Peyer's patch (tissue), 4 donors: ENCODE results near the gene ZNF132. TPM values are rescaled to one million over a fixed set of nuclear protein-coding genes. Genes with fewer than 3 reads are reported as not detected.
"Not testable (repeated sequence)": the region's sequence is repeated elsewhere in the genome, so short reads cannot be mapped to it uniquely, and the experiment has no call there.

ENCODE experiments used
- DNase-seq, 3 donors: peaks; one replicate each; pipeline ENCODE4 v3.0.0-alpha.2; 2017 to 2019
- H3K27ac ChIP-seq, 4 donors: fragments of 200-600 bp; sonication (generic); one replicate each; pipeline ENCODE4 v1.5.1; 2016 to 2019
- H3K27me3 ChIP-seq, 2 donors: fragments of 200-600 bp; sonication (generic); one replicate each; pipeline ENCODE4 v1.5.1; 2019
- H3K36me3 ChIP-seq, 3 donors: fragments of 200-600 bp; sonication (generic); one replicate each; pipeline ENCODE4 v1.5.1; 2016 to 2019
- H3K4me1 ChIP-seq, 4 donors: fragments of 200-600 bp; sonication (generic); one replicate each; pipeline ENCODE4 v1.5.1; 2016 to 2019
- H3K4me3 ChIP-seq, 4 donors: fragments of 200-600 bp; sonication (generic); 1 replicate in 3 of 4; 2 replicates in 1 of 4; pipeline ENCODE4 v1.5.1; 2016 to 2019; ENCODE audit warnings: mild to moderate bottlenecking in 1 of 4
- H3K9me3 ChIP-seq, 4 donors: fragments of 200-600 bp; sonication (generic); one replicate each; pipeline ENCODE4 v1.5.1; 2016 to 2019; ENCODE audit warnings: mild to moderate bottlenecking in 1 of 4
- CTCF ChIP-seq, 6 experiments: fragments of 450-650 bp in 4 of 6; fragments of 200-600 bp in 2 of 6; sonication (generic) in 1 of 6; IDR thresholded peaks; one replicate each; pipeline ENCODE4 v1.5.1; 2017 to 2019; ENCODE audit warnings: antibody characterized with exemption in 6 of 6, mild to moderate bottlenecking in 3 of 6, moderate library complexity in 1 of 6
- POLR2A ChIP-seq, 2 donors: fragments of 450-650 bp; IDR thresholded peaks; one replicate each; pipeline ENCODE4 v1.5.1; 2017; ENCODE audit warnings: antibody characterized with exemption in 2 of 2, mild to moderate bottlenecking in 2 of 2, moderate library complexity in 2 of 2
- total RNA-seq, 4 donors: library from RNA; depleted of rRNA; stranded (reverse); fragments of >200 nt; gene quantifications; one replicate each; pipeline ENCODE4 v1.1.0, GENCODE V29; 2016

ZNF132 gene
- total RNA-seq, 4 donors from 2014 or later: 3.9 to 12.4 (median 7.2) TPM

- no peaks in the 10 kb centered on the region for H3K9me3 ChIP-seq
- no peaks in the 10 kb centered on the region for H3K36me3 ChIP-seq
- peaks cover 0 to 20% (median 7%) of the 10 kb centered on the region in 4 donors for H3K4me1 ChIP-seq
- peak overlapping the region; percentile 54 to 100 (median 82) for H3K4me3 ChIP-seq
- H3K27ac ChIP-seq: peak overlapping the region; percentile 79 to 93 (median 84)
- no peaks in the 10 kb centered on the region for H3K27me3 ChIP-seq
- TF ChIP-seq CTCF (IDR thresholded peaks at IDR 0.05) (no peak), POLR2A (IDR thresholded peaks at IDR 0.05) (no peak)
- DNase-seq: no peak
Observed at GRCh38 chr19:58409010-58409790, 30.8 kb downstream of the ZNF132 start.

GRCh38 chr19:58408152-58409009 is 31.6 kb downstream of the ZNF132 start, which contains the start of gene ZNF584:
TSS of gene ZNF584 (plus strand) at chr19:58408649. CDS start at chr19:58409148, 499 bp downstream.
- TF ChIP-seq CTCF (IDR thresholded peaks at IDR 0.05) (peak in 2 of 6 experiments; percentile 12 to 20), POLR2A (IDR thresholded peaks at IDR 0.05) (peak; percentile 75 to 77)
- Histone ChIP-seq H3K27me3 (no peaks in the 10 kb centered on the region), H3K4me3 (peak within 1 kb of the TSS; percentile 54 to 100 (median 82)), H3K27ac (peak within 1 kb of the TSS; percentile 79 to 93 (median 84)), H3K9me3 (no peaks in the 10 kb centered on the region), H3K4me1 (peaks cover 0 to 24% (median 7%) of the 10 kb centered on the region in 4 donors), H3K36me3 (no peaks in the 10 kb centered on the region)
- DNase-seq: peak; percentile 93 to 97 (median 94)

GRCh38 chr19:58407658-58408151 is 32.2 kb downstream of the ZNF132 start:
- H3K27me3 ChIP-seq: no peaks in the 10 kb centered on the region
- H3K4me3 ChIP-seq: peak overlapping the region; percentile 54 to 100 (median 82)
- H3K36me3 ChIP-seq: no peaks in the 10 kb centered on the region
- peak overlapping the region; percentile 79 to 93 (median 84) for H3K27ac ChIP-seq
- peaks cover 0 to 26% (median 7%) of the 10 kb centered on the region in 4 donors for H3K4me1 ChIP-seq
- DNase-seq: no peak
- TF ChIP-seq POLR2A (IDR thresholded peaks at IDR 0.05) (no peak), CTCF (IDR thresholded peaks at IDR 0.05) (no peak)
- no peaks in the 10 kb centered on the region for H3K9me3 ChIP-seq

- DNase-seq: no peak
- H3K4me1 ChIP-seq: peaks cover 0 to 31% (median 8%) of the 10 kb centered on the region in 4 donors
- no peaks in the 10 kb centered on the region for H3K27me3 ChIP-seq
- TF ChIP-seq POLR2A (IDR thresholded peaks at IDR 0.05): no peak
- TF ChIP-seq CTCF (IDR thresholded peaks at IDR 0.05): peak in 1 of 6 experiments; percentile 11
- no peaks in the 10 kb centered on the region for H3K36me3 ChIP-seq
- peak overlapping the region in 2 of 4 donors; percentile 81 to 100 for H3K4me3 ChIP-seq
- peak overlapping the region in 2 of 4 donors; percentile 79 to 93 for H3K27ac ChIP-seq
- no peaks in the 10 kb centered on the region for H3K9me3 ChIP-seq
Observed at GRCh38 chr19:58406818-58407657, 32.9 kb downstream of the ZNF132 start.

- DNase-seq, H3K27me3 ChIP-seq, H3K9me3 ChIP-seq, H3K4me3 ChIP-seq, H3K36me3 ChIP-seq: not testable (repeated sequence)
- Histone ChIP-seq H3K4me1 (peaks cover 4 to 33% (median 13%) of the 10 kb centered on the region in 4 donors), H3K27ac (peak overlapping the region in 1 of 4 donors; percentile 2)
Observed at GRCh38 chr19:58403920-58404478, 36.0 kb downstream of the ZNF132 start.
